ENCODE results near the gene GGA1.

- no peak for TF ChIP-seq CTCF (conservative IDR thresholded peaks at IDR 0.05 in 1 of 2, IDR thresholded peaks at IDR 0.05 in 1 of 2; ENCODE audit: low read depth in 1 of 2, low read length in 2 of 2)
- TF ChIP-seq EZH2 (IDR thresholded peaks at IDR 0.05; ENCODE audit: low read length, missing control alignments) = no peak
Observed at GRCh38 chr22:37569921-37570660, 38.5 kb upstream of the GGA1 start.
